Calu3 (cell line): Measurements from ENCODE around the gene ARID1B. TPM values are rescaled to one million over a fixed set of nuclear protein-coding genes. Genes with fewer than 3 reads are reported as not detected.

ENCODE experiments used
- BruUV-seq: library from RNA; stranded (reverse); fragments of 400-500 nt; replicated peaks from 2 replicates; lab custom pipeline; 2021; lab: Mats Ljungman, UMichigan
- CTCF ChIA-PET: fragments of 300-600 bp; sonication (Branson Sonifier 250); formaldehyde crosslinking; loops from one replicate; lab custom pipeline; 2022; ENCODE audit warnings: antibody characterized with exemption; lab: Charles Lee
- DNase-seq: peaks from one replicate; pipeline ENCODE4 v3.0.0; 2022
- H3K27ac Mint-ChIP-seq: one replicate; pipeline ENCODE4 v1.8.0; 2022; ENCODE audit warnings: mixed read lengths; ENCODE audit not compliant: unreplicated experiment
- H3K27me3 Mint-ChIP-seq: one replicate; pipeline ENCODE4 v1.8.0; 2022; ENCODE audit warnings: mixed read lengths; ENCODE audit not compliant: unreplicated experiment
- H3K36me3 Mint-ChIP-seq: one replicate; pipeline ENCODE4 v1.8.0; 2022; ENCODE audit warnings: mild to moderate bottlenecking, moderate library complexity, mixed read lengths; ENCODE audit not compliant: insufficient read depth, unreplicated experiment
- H3K4me1 Mint-ChIP-seq: one replicate; pipeline ENCODE4 v1.8.0; 2022; ENCODE audit warnings: mild to moderate bottlenecking, low read depth, mixed read lengths; ENCODE audit not compliant: unreplicated experiment
- H3K4me3 Mint-ChIP-seq: one replicate; pipeline ENCODE4 v1.8.0; 2022; ENCODE audit warnings: mild to moderate bottlenecking, low read depth, moderate library complexity, mixed read lengths; ENCODE audit not compliant: unreplicated experiment
- H3K9me3 Mint-ChIP-seq: one replicate; pipeline ENCODE4 v1.8.0; 2022; ENCODE audit warnings: low read depth, mixed read lengths; ENCODE audit not compliant: unreplicated experiment
- intact Hi-C: fragments of 100-400 bp; cut with micrococcal nuclease; formaldehyde crosslinking; loops from one replicate; pipeline ENCODE4 v1.10.0; 2022; ENCODE audit not compliant: unreplicated experiment
- total RNA-seq: library from RNA; stranded (reverse); gene quantifications from 2 replicates; pipeline ENCODE4 v1.2.3, GENCODE V29; 2022
- TF ChIP-seq, protein P1 (sequence below): fragments of 200-600 bp; IDR thresholded peaks from one replicate; pipeline ENCODE4 v1.8.0; 2022; ENCODE audit warnings: antibody characterized with exemption; ENCODE audit not compliant: unreplicated experiment

ARID1B gene
- total RNA-seq, 1 experiment from 2014 or later, result 53.5 TPM

DNA sequence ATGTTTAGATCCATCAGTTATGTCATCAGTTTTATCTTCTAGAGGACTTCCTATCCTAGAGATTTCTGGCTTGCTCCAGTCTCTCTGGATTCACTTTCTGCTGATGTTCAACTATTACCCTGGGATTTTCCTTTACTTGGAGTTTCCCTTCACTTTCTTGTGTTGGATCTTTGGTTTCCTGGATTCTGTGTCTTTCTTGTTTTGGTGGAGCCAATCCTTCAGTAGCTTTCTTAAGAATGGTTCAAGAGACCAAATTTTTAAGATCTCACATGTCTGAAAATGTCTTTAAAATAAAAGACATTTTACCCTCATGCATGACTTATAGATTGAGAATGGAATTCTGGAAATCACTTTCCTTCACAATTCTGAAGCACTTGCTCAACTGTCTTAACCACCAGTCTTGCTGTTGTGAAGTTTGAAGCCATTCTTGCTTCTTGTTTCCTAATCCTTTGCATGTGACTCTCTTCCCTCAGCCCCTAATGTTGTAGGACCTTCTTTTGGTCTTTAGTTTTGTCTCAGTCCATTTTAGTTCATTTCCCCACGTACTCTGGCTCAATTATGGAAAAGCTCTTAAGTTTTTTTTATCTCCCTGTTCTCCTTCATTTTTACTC lies 87.9 kb downstream of the ARID1B start:
- H3K27me3 Mint-ChIP-seq, result no peaks in the 10 kb centered on the region
- CTCF ChIA-PET, result no interaction called here
- no peak overlapping the region for H3K27ac Mint-ChIP-seq
- BruUV-seq, result no TSS peak
- no peak for DNase-seq
- H3K4me3 Mint-ChIP-seq, result no peak overlapping the region
- intact Hi-C loops, result no loop called here
- no peaks in the 10 kb centered on the region for H3K36me3 Mint-ChIP-seq
- TF ChIP-seq, protein P1, sequence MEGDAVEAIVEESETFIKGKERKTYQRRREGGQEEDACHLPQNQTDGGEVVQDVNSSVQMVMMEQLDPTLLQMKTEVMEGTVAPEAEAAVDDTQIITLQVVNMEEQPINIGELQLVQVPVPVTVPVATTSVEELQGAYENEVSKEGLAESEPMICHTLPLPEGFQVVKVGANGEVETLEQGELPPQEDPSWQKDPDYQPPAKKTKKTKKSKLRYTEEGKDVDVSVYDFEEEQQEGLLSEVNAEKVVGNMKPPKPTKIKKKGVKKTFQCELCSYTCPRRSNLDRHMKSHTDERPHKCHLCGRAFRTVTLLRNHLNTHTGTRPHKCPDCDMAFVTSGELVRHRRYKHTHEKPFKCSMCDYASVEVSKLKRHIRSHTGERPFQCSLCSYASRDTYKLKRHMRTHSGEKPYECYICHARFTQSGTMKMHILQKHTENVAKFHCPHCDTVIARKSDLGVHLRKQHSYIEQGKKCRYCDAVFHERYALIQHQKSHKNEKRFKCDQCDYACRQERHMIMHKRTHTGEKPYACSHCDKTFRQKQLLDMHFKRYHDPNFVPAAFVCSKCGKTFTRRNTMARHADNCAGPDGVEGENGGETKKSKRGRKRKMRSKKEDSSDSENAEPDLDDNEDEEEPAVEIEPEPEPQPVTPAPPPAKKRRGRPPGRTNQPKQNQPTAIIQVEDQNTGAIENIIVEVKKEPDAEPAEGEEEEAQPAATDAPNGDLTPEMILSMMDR, result no peak
- peaks cover 25% of the 10 kb centered on the region for H3K4me1 Mint-ChIP-seq
- H3K9me3 Mint-ChIP-seq, result no peaks in the 10 kb centered on the region

DNA sequence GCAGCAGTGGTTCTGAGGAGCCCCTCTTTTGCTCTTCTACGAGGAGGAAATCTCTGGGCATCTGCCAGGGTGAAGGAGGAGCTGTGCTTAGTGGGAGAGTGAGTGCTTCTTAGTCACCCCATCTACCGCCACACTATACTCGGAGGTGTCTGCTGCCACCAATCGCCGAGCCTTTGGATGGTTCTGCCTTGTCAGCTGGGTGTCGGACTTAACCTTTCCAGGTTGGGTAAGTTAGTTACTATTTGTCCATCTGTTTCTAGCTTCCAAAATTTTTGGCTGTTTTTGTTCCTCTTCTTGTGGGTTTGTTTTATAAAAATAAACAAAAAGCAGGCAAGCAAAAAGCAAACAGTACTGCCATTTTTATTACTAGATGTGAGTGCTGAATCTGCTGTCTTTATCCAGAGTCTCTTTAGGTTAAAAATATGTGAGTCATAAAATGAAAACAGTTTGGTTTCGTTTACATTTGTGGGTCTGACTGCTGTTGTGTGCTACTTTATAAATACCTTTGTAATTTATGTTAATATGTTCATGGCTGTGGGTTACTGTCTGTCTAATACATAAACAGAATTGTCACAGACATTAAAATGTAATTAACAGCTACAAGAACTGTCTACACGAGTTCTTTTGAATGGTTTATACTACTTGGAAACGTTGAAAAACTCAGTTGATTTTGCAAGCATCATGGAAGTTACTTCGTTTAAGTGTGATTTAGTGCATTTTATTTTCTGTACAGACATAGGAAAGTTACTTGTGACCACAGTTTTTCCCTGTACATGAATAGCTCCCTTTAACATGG lies 89.2 kb downstream of the ARID1B start:
- Mint-ChIP-seq H3K27me3 (no peaks in the 10 kb centered on the region), H3K27ac (no peak overlapping the region), H3K4me1 (peaks cover 25% of the 10 kb centered on the region), H3K9me3 (no peaks in the 10 kb centered on the region), H3K4me3 (no peak overlapping the region), H3K36me3 (no peaks in the 10 kb centered on the region)
- no TSS peak for BruUV-seq
- intact Hi-C loops, result no loop called here
- no peak for DNase-seq
- TF ChIP-seq, protein P1, result no peak
- CTCF ChIA-PET, result no interaction called here

DNA sequence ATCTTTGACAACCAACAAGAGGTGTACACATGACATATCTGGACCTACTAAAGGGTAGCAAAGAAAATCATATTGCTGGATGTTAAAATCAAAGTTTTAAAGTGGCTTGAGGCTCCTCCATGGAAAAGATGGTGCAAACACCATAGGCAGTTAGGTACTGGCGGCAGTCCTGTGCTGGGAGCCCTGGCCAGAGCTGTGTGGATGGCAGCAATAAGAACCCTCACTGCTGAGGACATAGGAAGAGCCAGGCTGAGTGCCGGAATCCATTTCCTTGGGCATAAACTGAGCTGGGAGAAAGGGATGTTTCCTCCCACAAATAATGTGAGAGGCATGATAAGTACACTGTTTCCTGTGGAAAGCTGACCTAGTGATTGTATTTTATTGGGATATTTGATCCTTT lies 89.9 kb downstream of the ARID1B start:
- Mint-ChIP-seq H3K4me3 (no peak overlapping the region), H3K4me1 (peaks cover 18% of the 10 kb centered on the region), H3K9me3 (no peaks in the 10 kb centered on the region), H3K27ac (no peak overlapping the region), H3K36me3 (no peaks in the 10 kb centered on the region), H3K27me3 (no peaks in the 10 kb centered on the region)
- CTCF ChIA-PET, result no interaction called here
- TF ChIP-seq, protein P1, result no peak
- DNase-seq, result no peak
- intact Hi-C loops, result no loop called here
- BruUV-seq, result no TSS peak

DNA sequence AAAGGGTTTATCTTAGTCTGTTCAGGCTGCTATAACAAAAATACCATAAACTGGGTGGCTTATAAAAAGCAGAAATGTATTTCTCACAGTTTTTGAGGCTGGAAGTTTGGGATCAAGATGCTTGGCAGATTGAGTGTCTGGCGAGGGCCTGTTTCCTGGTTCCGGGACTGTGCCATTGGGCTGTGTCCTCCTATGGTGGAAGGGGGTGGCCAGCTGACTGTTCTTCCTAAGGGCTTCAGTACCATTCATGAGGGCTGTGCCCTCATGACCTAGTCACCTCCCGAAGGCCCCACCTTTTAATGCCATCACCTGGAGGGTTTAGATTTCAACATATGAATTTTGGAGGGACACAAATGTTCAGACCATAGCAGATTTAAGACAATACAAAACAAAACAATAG lies 91.2 kb downstream of the ARID1B start:
- H3K27ac Mint-ChIP-seq, result no peak overlapping the region
- intact Hi-C loops, result no loop called here
- no TSS peak for BruUV-seq

More for the DNA sequence above, 91.2 kb downstream of the ARID1B start:
- Mint-ChIP-seq H3K36me3 (peaks cover 4% of the 10 kb centered on the region), H3K4me1 (peaks cover 6% of the 10 kb centered on the region), H3K27me3 (no peaks in the 10 kb centered on the region), H3K4me3 (no peak overlapping the region), H3K9me3 (no peaks in the 10 kb centered on the region)
- CTCF ChIA-PET, result no interaction called here
- TF ChIP-seq, protein P1, result no peak
- DNase-seq, result no peak
